PC-9 (cell line): ENCODE measurements around the gene CD302.

Experiments
- EZH2 ChIP-seq: fragments of 200-600 bp; sonication (generic); IDR thresholded peaks from 2 replicates; pipeline ENCODE4 v1.8.0; 2017; ENCODE audit warnings: antibody characterized with exemption, low read depth
- TF ChIP-seq, protein P1 (sequence below): fragments of 200-600 bp; sonication (generic); conservative IDR thresholded peaks from 2 replicates; pipeline ENCODE4 v1.6.1; 2017; ENCODE audit warnings: mixed run types, antibody characterized with exemption, mild to moderate bottlenecking, moderate library complexity

DNA sequence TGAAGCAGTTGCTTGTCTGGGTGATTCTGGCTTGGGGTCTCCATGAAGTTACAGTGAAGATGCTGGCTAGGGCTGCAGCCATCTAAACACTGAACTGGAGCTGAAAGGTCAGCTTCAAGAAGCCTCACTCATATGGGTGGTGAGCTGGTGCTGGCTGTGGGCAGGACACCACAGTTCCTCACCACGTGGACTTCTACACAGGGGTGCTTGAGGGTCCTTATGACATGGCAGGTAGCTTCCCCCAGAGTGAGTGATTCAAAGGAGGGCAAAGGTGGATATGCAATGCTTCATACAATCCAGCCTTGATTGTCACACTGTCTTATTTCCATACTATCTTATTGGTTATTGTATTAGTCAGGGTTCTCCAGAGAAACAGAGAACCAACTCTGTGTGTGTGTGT lies 6.0 kb downstream of the CD302 start:
- TF ChIP-seq, protein P1, sequence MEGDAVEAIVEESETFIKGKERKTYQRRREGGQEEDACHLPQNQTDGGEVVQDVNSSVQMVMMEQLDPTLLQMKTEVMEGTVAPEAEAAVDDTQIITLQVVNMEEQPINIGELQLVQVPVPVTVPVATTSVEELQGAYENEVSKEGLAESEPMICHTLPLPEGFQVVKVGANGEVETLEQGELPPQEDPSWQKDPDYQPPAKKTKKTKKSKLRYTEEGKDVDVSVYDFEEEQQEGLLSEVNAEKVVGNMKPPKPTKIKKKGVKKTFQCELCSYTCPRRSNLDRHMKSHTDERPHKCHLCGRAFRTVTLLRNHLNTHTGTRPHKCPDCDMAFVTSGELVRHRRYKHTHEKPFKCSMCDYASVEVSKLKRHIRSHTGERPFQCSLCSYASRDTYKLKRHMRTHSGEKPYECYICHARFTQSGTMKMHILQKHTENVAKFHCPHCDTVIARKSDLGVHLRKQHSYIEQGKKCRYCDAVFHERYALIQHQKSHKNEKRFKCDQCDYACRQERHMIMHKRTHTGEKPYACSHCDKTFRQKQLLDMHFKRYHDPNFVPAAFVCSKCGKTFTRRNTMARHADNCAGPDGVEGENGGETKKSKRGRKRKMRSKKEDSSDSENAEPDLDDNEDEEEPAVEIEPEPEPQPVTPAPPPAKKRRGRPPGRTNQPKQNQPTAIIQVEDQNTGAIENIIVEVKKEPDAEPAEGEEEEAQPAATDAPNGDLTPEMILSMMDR = no peak
- no peak for TF ChIP-seq EZH2
